Keratinocyte (primary cell): Measurements from ENCODE around the gene CHGA. TPM values are rescaled to one million over a fixed set of nuclear protein-coding genes. Genes with fewer than 3 reads are reported as not detected.

Source experiments
- DNase-seq: peaks from one replicate; pipeline ENCODE4 v3.0.0-alpha.2; 2011; ENCODE audit warnings: low read depth, missing footprints, low spot score
- FAIRE-seq: peaks from 2 replicates; lab custom pipeline; 2011; peaks lifted over from hg19 to GRCh38; lab: Jason Lieb, UNC
- H2AFZ ChIP-seq: 2 replicates; pipeline ENCODE4 v1.6.0; 2012; ENCODE audit warnings: low read length, control low read depth, inconsistent platforms; ENCODE audit not compliant: control insufficient read depth
- H3K27ac ChIP-seq: 2 replicates; pipeline ENCODE4 v1.5.1; 2011; ENCODE audit warnings: low read length; ENCODE audit not compliant: control insufficient read depth, insufficient read depth
- H3K27me3 ChIP-seq: 3 replicates; pipeline ENCODE4 v1.6.0; 2011; ENCODE audit warnings: low read length; ENCODE audit not compliant: control insufficient read depth, insufficient read depth; ENCODE audit errors: extremely low read depth
- H3K36me3 ChIP-seq, 2 experiments: 2 replicates in 1 of 2; 3 replicates in 1 of 2; pipeline ENCODE4 v1.5.1; 2011; ENCODE audit warnings: low read length in 2 of 2, mild to moderate bottlenecking in 1 of 2; ENCODE audit not compliant: control insufficient read depth in 2 of 2, insufficient read depth in 2 of 2; ENCODE audit errors: extremely low read depth in 1 of 2
- H3K4me1 ChIP-seq: 3 replicates; pipeline ENCODE4 v1.5.1; 2011; ENCODE audit warnings: low read length; ENCODE audit not compliant: control insufficient read depth, insufficient read depth; ENCODE audit errors: extremely low read depth
- H3K4me2 ChIP-seq: 3 replicates; pipeline ENCODE4 v1.6.0; 2011; ENCODE audit warnings: low read depth, low read length; ENCODE audit not compliant: control insufficient read depth, insufficient read depth; ENCODE audit errors: extremely low read depth
- H3K4me3 ChIP-seq, 3 experiments: fragments of 200-600 bp in 1 of 3; sonication (generic) in 1 of 3; 2 replicates in 2 of 3; 3 replicates in 1 of 3; pipeline ENCODE4 v1.5.1; 2011 to 2016; ENCODE audit warnings: low read length in 3 of 3, mild to moderate bottlenecking in 3 of 3, control low read depth in 2 of 3, inconsistent platforms in 1 of 3, low read depth in 1 of 3, mixed read lengths in 1 of 3, mixed run types in 1 of 3, moderate library complexity in 1 of 3; ENCODE audit not compliant: control insufficient read depth in 2 of 3, insufficient read depth in 2 of 3; ENCODE audit errors: extremely low read depth in 1 of 3
- H3K79me2 ChIP-seq: 2 replicates; pipeline ENCODE4 v1.6.0; 2012; ENCODE audit warnings: low read length; ENCODE audit not compliant: control insufficient read depth, insufficient read depth
- H3K9ac ChIP-seq: 3 replicates; pipeline ENCODE4 v1.6.0; 2011; ENCODE audit warnings: low read length; ENCODE audit not compliant: control insufficient read depth, insufficient read depth; ENCODE audit errors: extremely low read depth
- H3K9me1 ChIP-seq: 3 replicates; pipeline ENCODE4 v1.6.0; 2011; ENCODE audit warnings: low read length; ENCODE audit not compliant: control insufficient read depth, insufficient read depth; ENCODE audit errors: extremely low read depth
- H3K9me3 ChIP-seq: 2 replicates; pipeline ENCODE4 v1.5.1; 2012; ENCODE audit warnings: low read depth, low read length; ENCODE audit not compliant: control insufficient read depth
- H4K20me1 ChIP-seq: 3 replicates; pipeline ENCODE4 v1.6.0; 2011; ENCODE audit warnings: low read length; ENCODE audit not compliant: control insufficient read depth, insufficient read depth; ENCODE audit errors: extremely low read depth
- EZH2 ChIP-seq: IDR thresholded peaks from one replicate; pipeline ENCODE4 v1.6.1; 2012; ENCODE audit warnings: inconsistent platforms, mild to moderate bottlenecking, low read length, moderate library complexity
- dilution Hi-C: fragments of 300-500 bp; cut with MboI; formaldehyde crosslinking; loops from one replicate; pipeline ENCODE4 v1.7.0; 2020; ENCODE audit warnings: low sequenced_read_pairs; ENCODE audit not compliant: extremely low pct_ligation_motif_present
- polyA plus RNA-seq, 5 experiments: library from polyadenylated mRNA; depleted of rRNA in 3 of 5; stranded (reverse) in 3 of 5; stranded (forward) in 1 of 5; unstranded in 1 of 5; fragments of >200 nt; gene quantifications; 1 replicate in 1 of 5; 2 replicates in 3 of 5; 3 replicates in 1 of 5; pipeline versions ENCODE4 v1.2.1 to v1.2.3, GENCODE V29; 2011 to 2012; ENCODE audit warnings: missing spikeins in 2 of 5, low read depth in 1 of 5, low replicate concordance in 1 of 5
- TF ChIP-seq, protein P1 (sequence below), 3 experiments: IDR thresholded peaks in 1 of 3; conservative IDR thresholded peaks in 1 of 3; optimal IDR thresholded peaks in 1 of 3; 2 replicates in 2 of 3; 3 replicates in 1 of 3; pipeline versions ENCODE3 to v1.5.1; 2011; ENCODE audit warnings: low read length in 3 of 3, mild to moderate bottlenecking in 3 of 3, moderate library complexity in 2 of 3, control low read depth in 1 of 3, inconsistent platforms in 1 of 3; ENCODE audit not compliant: insufficient read depth in 2 of 3; ENCODE audit errors: extremely low read depth in 1 of 3

Gene CHGA
- polyA plus RNA-seq, 1 donor (not counting 4 experiments of a cell fraction or from before 2014, with no cell fraction given) = 0.04 TPM

- FAIRE-seq = no peak
- Histone ChIP-seq H3K9me3 (no peaks in the 10 kb centered on the region), H2AFZ (no peak overlapping the region), H3K27me3 (peaks cover 12% of the 10 kb centered on the region), H3K4me3 (no peak overlapping the region), H4K20me1 (no peaks in the 10 kb centered on the region), H3K9me1 (no peaks in the 10 kb centered on the region), H3K27ac (no peak overlapping the region), H3K4me2 (no peak overlapping the region), H3K36me3 (no peaks in the 10 kb centered on the region), H3K4me1 (no peaks in the 10 kb centered on the region), H3K79me2 (no peaks in the 10 kb centered on the region), H3K9ac (no peak overlapping the region)
- dilution Hi-C loops = no loop called here
- no peak for DNase-seq
- TF ChIP-seq EZH2 = no peak
- TF ChIP-seq, protein P1, sequence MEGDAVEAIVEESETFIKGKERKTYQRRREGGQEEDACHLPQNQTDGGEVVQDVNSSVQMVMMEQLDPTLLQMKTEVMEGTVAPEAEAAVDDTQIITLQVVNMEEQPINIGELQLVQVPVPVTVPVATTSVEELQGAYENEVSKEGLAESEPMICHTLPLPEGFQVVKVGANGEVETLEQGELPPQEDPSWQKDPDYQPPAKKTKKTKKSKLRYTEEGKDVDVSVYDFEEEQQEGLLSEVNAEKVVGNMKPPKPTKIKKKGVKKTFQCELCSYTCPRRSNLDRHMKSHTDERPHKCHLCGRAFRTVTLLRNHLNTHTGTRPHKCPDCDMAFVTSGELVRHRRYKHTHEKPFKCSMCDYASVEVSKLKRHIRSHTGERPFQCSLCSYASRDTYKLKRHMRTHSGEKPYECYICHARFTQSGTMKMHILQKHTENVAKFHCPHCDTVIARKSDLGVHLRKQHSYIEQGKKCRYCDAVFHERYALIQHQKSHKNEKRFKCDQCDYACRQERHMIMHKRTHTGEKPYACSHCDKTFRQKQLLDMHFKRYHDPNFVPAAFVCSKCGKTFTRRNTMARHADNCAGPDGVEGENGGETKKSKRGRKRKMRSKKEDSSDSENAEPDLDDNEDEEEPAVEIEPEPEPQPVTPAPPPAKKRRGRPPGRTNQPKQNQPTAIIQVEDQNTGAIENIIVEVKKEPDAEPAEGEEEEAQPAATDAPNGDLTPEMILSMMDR (optimal IDR thresholded peaks at IDR 0.05 in 1 of 3, IDR thresholded peaks at IDR 0.05 in 1 of 3, conservative IDR thresholded peaks at IDR 0.05 in 1 of 3; ENCODE audit: extremely low read depth in 1 of 3, insufficient read depth in 2 of 3, low read length in 3 of 3) = no peak
These were observed 22.3 kb upstream of the CHGA start for GRCh38 chr14:92900660-92901059.

DNA sequence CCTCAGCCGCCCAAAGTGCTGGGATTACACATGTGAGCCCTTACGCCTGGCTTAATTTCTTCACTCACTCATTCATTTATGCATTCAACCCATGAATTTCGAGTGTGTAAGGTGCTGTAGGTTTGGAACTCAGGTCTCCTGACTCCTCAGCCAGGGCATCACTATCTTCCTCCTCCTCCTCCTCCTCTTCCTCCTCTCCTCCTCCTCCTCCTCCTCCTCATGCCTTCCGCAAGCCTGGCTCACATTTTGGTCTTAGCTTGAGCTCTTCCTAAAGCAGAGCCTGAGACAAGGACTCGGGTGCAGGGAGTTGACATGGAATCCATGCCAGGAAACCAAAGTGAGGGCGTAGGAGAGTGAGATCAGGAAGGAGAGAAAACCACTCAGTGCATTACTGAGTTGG is 20.8 kb upstream of the CHGA start:
- Histone ChIP-seq H3K9me1 (no peaks in the 10 kb centered on the region), H4K20me1 (no peaks in the 10 kb centered on the region), H3K4me3 (no peak overlapping the region), H3K27me3 (peaks cover 18% of the 10 kb centered on the region), H3K9me3 (no peaks in the 10 kb centered on the region), H3K9ac (no peak overlapping the region), H3K36me3 (no peaks in the 10 kb centered on the region), H2AFZ (no peak overlapping the region), H3K4me2 (no peak overlapping the region), H3K4me1 (no peaks in the 10 kb centered on the region), H3K27ac (no peak overlapping the region), H3K79me2 (no peaks in the 10 kb centered on the region)
- FAIRE-seq = no peak
- TF ChIP-seq, protein P1 (optimal IDR thresholded peaks at IDR 0.05 in 1 of 3, IDR thresholded peaks at IDR 0.05 in 1 of 3, conservative IDR thresholded peaks at IDR 0.05 in 1 of 3; ENCODE audit: extremely low read depth in 1 of 3, insufficient read depth in 2 of 3, low read length in 3 of 3) = no peak
- TF ChIP-seq EZH2 = no peak
- no peak for DNase-seq
- dilution Hi-C loops = no loop called here
